HK-2 (cell line): Measurements from ENCODE around the gene FOXO6.

Experiments
- DNase-seq: peaks from one replicate; pipeline ENCODE4 v3.0.0-alpha.2; 2018; ENCODE audit not compliant: unreplicated experiment

The FOXO6 gene

GRCh38 chr1:41383094-41383852, 22.0 kb downstream of the FOXO6 start:
- peak; percentile 26 for DNase-seq

GRCh38 chr1:41384579-41384978, 23.3 kb downstream of the FOXO6 start:
- DNase-seq = no peak

- no peak for DNase-seq
These were observed 24.4 kb downstream of the FOXO6 start for GRCh38 chr1:41385398-41386195.

GRCh38 chr1:41386196-41386663, 25.0 kb downstream of the FOXO6 start:
- no peak for DNase-seq

- DNase-seq = peak; percentile 51
These were observed 26.4 kb downstream of the FOXO6 start for GRCh38 chr1:41387667-41388091.

GRCh38 chr1:41388510-41388909, 27.3 kb downstream of the FOXO6 start:
- no peak for DNase-seq

- DNase-seq = no peak
These were observed 27.8 kb downstream of the FOXO6 start for GRCh38 chr1:41389009-41389408.

GRCh38 chr1:41390166-41390565, 28.9 kb downstream of the FOXO6 start:
- no peak for DNase-seq

- DNase-seq = no peak
These were observed 29.3 kb downstream of the FOXO6 start for GRCh38 chr1:41390573-41390972.

- no peak for DNase-seq
These were observed 30.7 kb downstream of the FOXO6 start for GRCh38 chr1:41391834-41392527.

GRCh38 chr1:41392528-41392924, 31.3 kb downstream of the FOXO6 start:
- DNase-seq = no peak

GRCh38 chr1:41393716-41394368, 32.6 kb downstream of the FOXO6 start:
- no peak for DNase-seq

GRCh38 chr1:41394369-41394744, 33.1 kb downstream of the FOXO6 start:
- no peak for DNase-seq

GRCh38 chr1:41394959-41395956, 34.0 kb downstream of the FOXO6 start:
- no peak for DNase-seq

- no peak for DNase-seq
These were observed 34.9 kb downstream of the FOXO6 start for GRCh38 chr1:41396084-41396483.

GRCh38 chr1:41397020-41397419, 35.8 kb downstream of the FOXO6 start:
- no peak for DNase-seq

- DNase-seq = no peak
These were observed 36.6 kb downstream of the FOXO6 start for GRCh38 chr1:41397753-41398330.

GRCh38 chr1:41399145-41399795, 38.0 kb downstream of the FOXO6 start:
- DNase-seq = no peak

GRCh38 chr1:41400225-41400624, 39.0 kb downstream of the FOXO6 start:
- no peak for DNase-seq

- DNase-seq = no peak
These were observed 40.7 kb downstream of the FOXO6 start for GRCh38 chr1:41401899-41402298.
